ENCODE measurements around the gene HIRA.
"Not testable (repeated sequence)": the region's sequence is repeated elsewhere in the genome, so short reads cannot be mapped to it uniquely, and the experiment has no call there.

HIRA gene

DNA sequence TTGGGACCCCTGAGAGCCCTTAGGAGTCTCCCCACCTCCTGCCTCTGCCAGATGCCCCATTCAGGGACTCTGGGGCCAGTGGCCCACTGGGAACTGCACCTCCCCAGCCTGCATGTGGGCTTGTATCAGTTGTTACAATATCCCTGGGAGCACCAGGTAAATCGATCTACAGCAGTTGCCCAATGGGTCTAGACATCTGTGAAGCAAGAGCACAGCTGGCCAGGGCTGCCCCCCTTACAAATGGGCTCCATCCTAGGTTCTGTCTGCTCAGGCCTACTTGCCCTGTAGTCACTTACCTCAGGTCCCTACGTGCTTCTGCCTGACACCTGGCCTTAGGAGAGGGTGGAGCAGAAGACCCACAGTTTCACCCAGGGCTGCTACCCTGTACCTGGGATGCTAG, 62.7 kb downstream of the HIRA start:
- Histone ChIP-seq H3K4me3 (ENCODE audit: low read length) (no peak overlapping the region), H3K79me2 (ENCODE audit: control insufficient read depth, insufficient read depth, low read length) (no peaks in the 10 kb centered on the region), H3K18ac (ENCODE audit: low read length) (no peak overlapping the region), H3K4me1 (ENCODE audit: control insufficient read depth, low read depth, low read length) (no peaks in the 10 kb centered on the region), H3K23ac (ENCODE audit: low read length) (no peak overlapping the region), H3K27ac (ENCODE audit: low read depth, low read length) (no peak overlapping the region), H2BK15ac (replicated peaks; ENCODE audit: low read depth) (no peak overlapping the region), H4K8ac (ENCODE audit: low read depth, low read length) (no peak overlapping the region), H4K5ac (ENCODE audit: low read length) (no peak overlapping the region), H3K36me3 (ENCODE audit: control insufficient read depth, insufficient read depth, low read length) (peaks cover 5% of the 10 kb centered on the region), H3K9ac (ENCODE audit: low read length) (no peak overlapping the region), H2BK120ac (ENCODE audit: low read depth, low read length) (no peak overlapping the region), H3K4me2 (ENCODE audit: low read length) (no peak overlapping the region), H3K79me1 (ENCODE audit: low read length) (no peaks in the 10 kb centered on the region), H3K27me3 (ENCODE audit: insufficient read depth, low read length, poor library complexity) (no peaks in the 10 kb centered on the region), H3K56ac (ENCODE audit: low read length) (no peak overlapping the region), H2BK5ac (ENCODE audit: low read length) (no peak overlapping the region), H2AK5ac (ENCODE audit: low read length) (no peak overlapping the region), H3K4ac (ENCODE audit: low read depth, low read length) (no peak overlapping the region)
- WGBS (ENCODE audit: extremely low coverage, insufficient coverage, low lambda C conversion rate): no CpG with 5 or more reads among the region's 2 CpGs
- DNase-seq: no peak

DNA sequence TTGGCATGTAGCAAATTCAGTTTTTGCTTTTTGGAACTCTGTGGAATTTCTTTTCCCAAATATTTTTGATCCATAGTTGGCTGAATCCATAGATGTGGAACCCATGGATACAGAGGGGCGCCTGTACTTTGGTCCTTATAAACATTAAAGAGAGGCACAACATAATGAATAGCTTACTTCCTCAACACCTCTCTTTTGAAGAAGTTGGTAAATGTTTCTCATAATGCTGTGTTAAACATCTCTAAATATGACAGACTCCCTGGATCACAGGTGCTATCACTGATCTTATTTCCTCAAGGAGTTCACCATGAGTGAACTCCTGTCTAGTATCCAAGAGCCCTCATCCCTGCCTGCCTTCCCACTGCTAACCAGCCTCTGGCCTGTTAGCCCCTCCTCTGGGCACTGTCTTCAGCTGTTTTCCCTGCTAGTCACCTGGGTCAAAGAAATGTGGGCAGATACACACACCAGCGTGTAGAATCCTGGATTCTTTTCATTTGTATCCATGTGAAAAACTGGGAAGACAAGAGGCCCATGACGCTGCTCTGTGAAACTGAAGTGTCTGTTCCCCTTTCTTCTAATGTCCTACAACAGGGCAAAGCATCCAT, 63.7 kb downstream of the HIRA start:
- Histone ChIP-seq H3K18ac (ENCODE audit: low read length) (no peak overlapping the region), H3K27me3 (ENCODE audit: insufficient read depth, low read length, poor library complexity) (no peaks in the 10 kb centered on the region), H2BK5ac (ENCODE audit: low read length) (no peak overlapping the region), H2BK120ac (ENCODE audit: low read depth, low read length) (no peak overlapping the region), H3K4ac (ENCODE audit: low read depth, low read length) (no peak overlapping the region), H2AK5ac (ENCODE audit: low read length) (no peak overlapping the region), H3K79me2 (ENCODE audit: control insufficient read depth, insufficient read depth, low read length) (no peaks in the 10 kb centered on the region), H3K36me3 (ENCODE audit: control insufficient read depth, insufficient read depth, low read length) (peaks cover 3% of the 10 kb centered on the region), H3K79me1 (ENCODE audit: low read length) (no peaks in the 10 kb centered on the region), H3K4me3 (ENCODE audit: low read length) (no peak overlapping the region), H3K56ac (ENCODE audit: low read length) (no peak overlapping the region), H3K9ac (ENCODE audit: low read length) (no peak overlapping the region), H4K8ac (ENCODE audit: low read depth, low read length) (no peak overlapping the region), H3K4me2 (ENCODE audit: low read length) (no peak overlapping the region), H2BK15ac (replicated peaks; ENCODE audit: low read depth) (no peak overlapping the region), H3K27ac (ENCODE audit: low read depth, low read length) (no peak overlapping the region), H3K23ac (ENCODE audit: low read length) (no peak overlapping the region), H4K5ac (ENCODE audit: low read length) (no peak overlapping the region), H3K4me1 (ENCODE audit: control insufficient read depth, low read depth, low read length) (no peaks in the 10 kb centered on the region)
- no peak for DNase-seq
- WGBS (ENCODE audit: extremely low coverage, insufficient coverage, low lambda C conversion rate): no CpG with 5 or more reads among the region's 3 CpGs

DNA sequence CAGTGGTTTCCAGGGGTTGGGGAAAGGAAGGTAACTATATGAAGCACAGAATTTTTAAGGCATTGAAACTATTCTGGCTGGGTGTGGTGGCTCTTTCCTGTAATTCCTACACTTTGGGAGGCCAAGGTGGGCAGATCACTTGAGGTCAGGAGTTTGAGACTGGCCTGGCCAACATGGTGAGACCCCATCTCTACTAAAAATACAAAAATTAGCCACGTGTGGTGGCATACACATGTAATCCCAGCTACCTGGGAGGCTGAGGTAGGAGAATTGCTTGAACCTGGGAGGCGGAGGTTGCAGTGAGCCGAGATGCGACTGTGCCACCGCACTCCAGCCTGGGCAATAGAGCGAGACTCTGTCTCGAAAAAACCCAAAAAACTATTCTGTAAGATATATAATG, 68.0 kb downstream of the HIRA start:
- DNase-seq; H3K4me1 ChIP-seq (ENCODE audit: control insufficient read depth, low read depth, low read length); H2BK5ac ChIP-seq (ENCODE audit: low read length); H3K27ac ChIP-seq (ENCODE audit: low read depth, low read length); H3K4ac ChIP-seq (ENCODE audit: low read depth, low read length); H4K8ac ChIP-seq (ENCODE audit: low read depth, low read length); H3K56ac ChIP-seq (ENCODE audit: low read length); H3K4me2 ChIP-seq (ENCODE audit: low read length); H3K9ac ChIP-seq (ENCODE audit: low read length); H2BK120ac ChIP-seq (ENCODE audit: low read depth, low read length); H3K27me3 ChIP-seq (ENCODE audit: insufficient read depth, low read length, poor library complexity); H2AK5ac ChIP-seq (ENCODE audit: low read length); H3K18ac ChIP-seq (ENCODE audit: low read length); H3K4me3 ChIP-seq (ENCODE audit: low read length); H4K5ac ChIP-seq (ENCODE audit: low read length); H3K79me1 ChIP-seq (ENCODE audit: low read length); H2BK15ac ChIP-seq (replicated peaks; ENCODE audit: low read depth); H3K36me3 ChIP-seq (ENCODE audit: control insufficient read depth, insufficient read depth, low read length); H3K79me2 ChIP-seq (ENCODE audit: control insufficient read depth, insufficient read depth, low read length); H3K23ac ChIP-seq (ENCODE audit: low read length): not testable (repeated sequence)
- no CpG with 5 or more reads among the region's 7 CpGs for WGBS (ENCODE audit: extremely low coverage, insufficient coverage, low lambda C conversion rate)

DNA sequence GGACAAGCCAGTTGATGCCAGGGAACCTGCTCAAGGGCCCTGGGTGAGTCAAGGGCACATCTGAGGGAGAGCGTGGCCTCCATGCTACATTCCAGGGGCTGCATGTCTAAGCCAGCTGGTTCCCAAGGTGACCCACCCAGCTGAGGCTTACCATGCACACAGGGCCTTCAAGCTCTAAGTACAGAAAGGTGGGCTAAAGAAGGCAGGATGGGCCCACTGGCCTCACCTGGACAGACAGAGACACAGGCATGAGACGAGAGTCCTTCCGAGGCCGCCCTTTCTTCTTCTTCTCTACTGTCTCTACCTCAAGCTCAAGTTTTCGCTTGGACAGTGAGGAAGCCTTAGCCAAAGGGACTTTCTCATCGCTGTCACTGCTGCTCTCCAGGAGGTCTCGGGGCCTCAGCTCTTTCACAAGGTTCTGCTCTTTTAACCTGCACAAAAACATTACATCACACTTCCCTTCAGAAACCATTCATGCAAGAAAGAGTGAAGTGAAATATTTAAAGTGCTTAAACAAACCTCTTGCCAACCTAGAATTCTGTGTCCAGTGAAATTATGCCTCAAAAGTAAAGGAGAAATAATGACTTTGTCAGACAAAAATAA, 69.9 kb downstream of the HIRA start:
- no peak overlapping the region for H4K5ac ChIP-seq (ENCODE audit: low read length)
- peaks cover 9% of the 10 kb centered on the region for H3K36me3 ChIP-seq (ENCODE audit: control insufficient read depth, insufficient read depth, low read length)
- no peak overlapping the region for H2AK5ac ChIP-seq (ENCODE audit: low read length)
- no peaks in the 10 kb centered on the region for H3K27me3 ChIP-seq (ENCODE audit: insufficient read depth, low read length, poor library complexity)
- no peak overlapping the region for H3K23ac ChIP-seq (ENCODE audit: low read length)
- H3K56ac ChIP-seq (ENCODE audit: low read length): no peak overlapping the region
- no peak overlapping the region for H2BK120ac ChIP-seq (ENCODE audit: low read depth, low read length)
- H3K79me1 ChIP-seq (ENCODE audit: low read length): no peaks in the 10 kb centered on the region
- H3K4me3 ChIP-seq (ENCODE audit: low read length): no peak overlapping the region
- H3K4me1 ChIP-seq (ENCODE audit: control insufficient read depth, low read depth, low read length): no peaks in the 10 kb centered on the region
- H3K4ac ChIP-seq (ENCODE audit: low read depth, low read length): no peak overlapping the region
- DNase-seq: no peak
- no peaks in the 10 kb centered on the region for H3K79me2 ChIP-seq (ENCODE audit: control insufficient read depth, insufficient read depth, low read length)
- H3K27ac ChIP-seq (ENCODE audit: low read depth, low read length): no peak overlapping the region
- no peak overlapping the region for H3K9ac ChIP-seq (ENCODE audit: low read length)
- H3K18ac ChIP-seq (ENCODE audit: low read length): no peak overlapping the region
- no CpG with 5 or more reads among the region's 7 CpGs for WGBS (ENCODE audit: extremely low coverage, insufficient coverage, low lambda C conversion rate)
- H2BK15ac ChIP-seq (replicated peaks; ENCODE audit: low read depth): no peak overlapping the region
- no peak overlapping the region for H4K8ac ChIP-seq (ENCODE audit: low read depth, low read length)
- no peak overlapping the region for H3K4me2 ChIP-seq (ENCODE audit: low read length)
- H2BK5ac ChIP-seq (ENCODE audit: low read length): no peak overlapping the region

DNA sequence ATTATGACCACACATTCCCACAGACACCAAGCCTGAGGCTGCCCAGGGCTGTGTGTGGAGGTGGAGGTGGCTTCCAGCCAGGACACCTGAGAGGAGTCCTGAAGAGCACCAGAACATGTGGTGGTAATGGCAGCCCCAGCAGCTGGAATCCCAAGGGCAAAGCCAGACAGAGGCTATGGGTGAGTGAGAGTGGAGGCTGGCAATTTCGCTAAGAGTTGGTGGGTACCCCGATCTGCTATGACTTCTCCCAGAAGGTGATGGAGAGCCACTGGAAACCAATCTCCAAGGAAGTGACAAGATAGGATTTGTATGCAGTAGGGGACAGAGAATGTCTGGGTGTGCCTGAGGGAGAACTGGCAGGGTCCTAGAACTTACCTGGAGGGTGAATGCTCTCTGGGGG, 70.7 kb downstream of the HIRA start:
- WGBS (ENCODE audit: extremely low coverage, insufficient coverage, low lambda C conversion rate): no CpG with 5 or more reads among the region's 2 CpGs
- DNase-seq: no peak
- peaks cover 11% of the 10 kb centered on the region for H3K36me3 ChIP-seq (ENCODE audit: control insufficient read depth, insufficient read depth, low read length)

DNA sequence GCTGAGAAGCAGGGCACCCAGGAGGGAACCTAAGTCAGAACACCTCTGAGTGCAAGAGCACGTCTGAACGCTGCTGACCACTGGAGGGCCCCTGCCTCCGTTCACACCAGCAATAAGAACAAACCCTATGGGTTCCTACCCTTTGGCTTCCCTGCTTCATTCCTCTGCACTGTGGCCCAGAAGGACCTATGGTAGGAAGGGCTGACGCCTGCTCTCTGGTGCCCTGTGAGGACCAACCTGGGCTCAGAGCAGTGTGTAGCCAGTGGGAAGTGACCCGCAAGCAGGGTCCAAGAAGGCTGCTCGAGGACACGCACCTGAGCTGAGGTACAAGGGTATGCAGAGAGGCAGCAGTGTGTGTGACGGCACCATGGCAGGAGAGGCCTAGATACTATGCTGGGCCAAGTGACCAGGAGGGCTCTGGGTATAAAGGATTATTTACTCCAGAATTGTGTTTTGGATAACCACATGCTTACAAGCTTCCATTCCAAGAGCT, 71.2 kb downstream of the HIRA start:
- DNase-seq: peak; percentile 5
- no peak overlapping the region for H3K27ac ChIP-seq (ENCODE audit: low read depth, low read length)
- no peak overlapping the region for H3K4ac ChIP-seq (ENCODE audit: low read depth, low read length)
- no peak overlapping the region for H4K5ac ChIP-seq (ENCODE audit: low read length)
- H2BK15ac ChIP-seq (replicated peaks; ENCODE audit: low read depth): no peak overlapping the region
- no peak overlapping the region for H3K56ac ChIP-seq (ENCODE audit: low read length)
- H3K9ac ChIP-seq (ENCODE audit: low read length): no peak overlapping the region
- H3K79me1 ChIP-seq (ENCODE audit: low read length): no peaks in the 10 kb centered on the region
- H3K18ac ChIP-seq (ENCODE audit: low read length): no peak overlapping the region
- H4K8ac ChIP-seq (ENCODE audit: low read depth, low read length): no peak overlapping the region
- no CpG with 5 or more reads among the region's 8 CpGs for WGBS (ENCODE audit: extremely low coverage, insufficient coverage, low lambda C conversion rate)
- H2BK120ac ChIP-seq (ENCODE audit: low read depth, low read length): no peak overlapping the region
- no peaks in the 10 kb centered on the region for H3K79me2 ChIP-seq (ENCODE audit: control insufficient read depth, insufficient read depth, low read length)
- H2AK5ac ChIP-seq (ENCODE audit: low read length): no peak overlapping the region
- no peak overlapping the region for H3K4me2 ChIP-seq (ENCODE audit: low read length)
- H3K4me1 ChIP-seq (ENCODE audit: control insufficient read depth, low read depth, low read length): no peaks in the 10 kb centered on the region
- H3K27me3 ChIP-seq (ENCODE audit: insufficient read depth, low read length, poor library complexity): no peaks in the 10 kb centered on the region
- peaks cover 15% of the 10 kb centered on the region for H3K36me3 ChIP-seq (ENCODE audit: control insufficient read depth, insufficient read depth, low read length)
- no peak overlapping the region for H3K23ac ChIP-seq (ENCODE audit: low read length)
- H3K4me3 ChIP-seq (ENCODE audit: low read length): no peak overlapping the region
- no peak overlapping the region for H2BK5ac ChIP-seq (ENCODE audit: low read length)

More for the DNA sequence above, 70.7 kb downstream of the HIRA start:
- Histone ChIP-seq H4K8ac (ENCODE audit: low read depth, low read length) (no peak overlapping the region), H3K4me2 (ENCODE audit: low read length) (no peak overlapping the region), H2BK120ac (ENCODE audit: low read depth, low read length) (no peak overlapping the region), H3K4ac (ENCODE audit: low read depth, low read length) (no peak overlapping the region), H2BK15ac (replicated peaks; ENCODE audit: low read depth) (no peak overlapping the region), H3K18ac (ENCODE audit: low read length) (no peak overlapping the region), H3K9ac (ENCODE audit: low read length) (no peak overlapping the region), H3K56ac (ENCODE audit: low read length) (no peak overlapping the region), H3K79me2 (ENCODE audit: control insufficient read depth, insufficient read depth, low read length) (no peaks in the 10 kb centered on the region), H3K27me3 (ENCODE audit: insufficient read depth, low read length, poor library complexity) (no peaks in the 10 kb centered on the region), H3K4me3 (ENCODE audit: low read length) (no peak overlapping the region), H4K5ac (ENCODE audit: low read length) (no peak overlapping the region), H3K27ac (ENCODE audit: low read depth, low read length) (no peak overlapping the region), H2BK5ac (ENCODE audit: low read length) (no peak overlapping the region), H3K79me1 (ENCODE audit: low read length) (no peaks in the 10 kb centered on the region), H3K4me1 (ENCODE audit: control insufficient read depth, low read depth, low read length) (no peaks in the 10 kb centered on the region), H2AK5ac (ENCODE audit: low read length) (no peak overlapping the region), H3K23ac (ENCODE audit: low read length) (no peak overlapping the region)
